HG02623 (cell line): Measurements from ENCODE around the gene MICAL3.

Source experiments
- ATAC-seq: cut with Tn5 transposase; IDR thresholded peaks from one replicate; pipeline ENCODE4 v1.9.1; 2021; ENCODE audit warnings: moderate library complexity; ENCODE audit not compliant: unreplicated experiment

Gene MICAL3

DNA sequence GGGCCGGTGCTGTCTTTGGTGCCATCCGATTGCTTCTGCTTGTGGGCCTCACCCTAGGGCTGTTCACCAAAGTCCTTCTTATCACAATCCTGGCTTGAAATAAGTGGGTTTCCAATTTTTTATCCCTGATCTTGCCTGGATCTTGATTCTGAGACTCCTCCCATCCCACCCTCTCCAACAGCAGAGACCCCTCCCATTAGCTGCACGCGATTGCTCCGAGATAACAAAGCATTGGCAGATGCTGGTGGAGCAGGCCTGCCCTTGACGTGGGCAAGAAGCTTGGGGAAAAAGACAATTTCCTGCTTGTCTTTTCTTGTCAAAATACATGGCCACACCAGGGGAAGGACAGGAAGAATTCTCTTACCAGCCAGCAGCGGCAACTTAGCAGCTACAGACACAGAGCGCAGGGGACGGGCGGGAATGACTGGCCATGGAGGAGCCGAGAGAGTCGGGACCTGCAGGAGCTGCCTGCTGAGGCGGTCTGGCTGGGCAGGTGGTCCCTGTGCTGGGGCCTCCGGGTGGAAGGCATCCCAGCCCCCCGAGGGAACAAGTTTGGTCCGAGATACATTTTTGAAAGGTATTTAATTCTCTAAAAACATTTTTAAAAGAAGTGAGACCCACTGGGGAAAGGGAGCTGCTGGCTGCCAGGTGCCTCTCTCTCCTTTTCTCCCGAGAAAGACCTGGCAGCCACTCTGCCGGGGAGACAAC is 240.4 kb downstream of the MICAL3 start:
- no peak for ATAC-seq

GRCh38 chr22:17783312-17783711 is 241.0 kb downstream of the MICAL3 start:
- ATAC-seq = no peak

- no peak for ATAC-seq
Observed at GRCh38 chr22:17782621-17783020, 241.7 kb downstream of the MICAL3 start.

DNA sequence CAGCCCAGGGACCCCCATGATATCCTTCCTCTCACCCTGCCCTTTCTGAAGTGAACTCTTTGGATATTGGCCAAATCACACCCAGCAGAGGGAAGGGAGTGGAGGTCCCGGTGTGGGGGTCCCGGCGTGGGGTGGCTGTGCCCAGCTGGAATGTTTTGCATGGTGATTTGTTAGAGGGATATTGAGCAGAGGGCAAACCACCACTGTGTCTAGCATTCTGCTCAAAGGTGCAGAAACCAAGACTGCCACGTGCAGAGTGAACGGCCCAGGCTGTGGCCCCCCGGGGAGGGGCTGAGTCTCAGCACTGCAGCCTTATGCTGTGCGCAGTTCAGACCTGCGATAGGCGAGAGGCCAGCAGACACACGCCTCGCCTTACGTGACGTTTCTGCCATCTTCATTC is 242.2 kb downstream of the MICAL3 start:
- no peak for ATAC-seq

DNA sequence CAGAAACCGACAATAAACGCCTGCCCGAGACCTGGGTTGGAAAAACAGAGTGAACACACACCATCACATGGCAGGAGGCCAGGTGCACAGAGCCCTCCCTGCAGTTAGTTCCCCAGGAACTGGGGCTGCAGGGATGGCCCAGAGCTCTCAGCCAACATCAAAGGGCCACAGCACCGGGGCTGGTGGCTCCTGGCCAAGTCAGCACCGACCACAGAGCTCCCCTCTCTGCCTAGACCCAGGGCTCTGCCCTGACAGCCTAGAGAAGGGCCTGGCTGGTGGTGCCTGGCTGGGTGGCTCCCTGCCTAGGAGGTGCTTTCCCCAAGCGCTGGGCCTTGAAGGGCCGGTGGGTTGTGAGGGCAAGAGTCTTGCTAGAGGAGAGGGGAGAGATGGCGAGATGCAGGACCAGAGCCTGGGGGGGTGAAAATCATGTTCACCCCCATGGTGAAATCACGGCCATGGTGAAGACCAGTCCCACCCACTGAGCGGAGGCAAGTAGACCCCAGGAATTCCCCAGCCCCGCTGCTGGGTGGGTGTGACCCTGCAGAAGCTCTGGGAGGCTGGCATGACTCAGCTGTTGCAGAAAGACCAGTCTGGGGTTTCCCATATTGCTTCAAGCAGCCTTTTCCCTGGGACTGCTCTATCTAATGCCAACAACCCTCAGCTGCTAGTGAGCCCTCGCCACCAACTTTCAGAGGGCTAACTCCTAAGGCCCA is 242.9 kb downstream of the MICAL3 start:
- no peak for ATAC-seq

GRCh38 chr22:17780741-17781318 is 243.5 kb downstream of the MICAL3 start:
- no peak for ATAC-seq

DNA sequence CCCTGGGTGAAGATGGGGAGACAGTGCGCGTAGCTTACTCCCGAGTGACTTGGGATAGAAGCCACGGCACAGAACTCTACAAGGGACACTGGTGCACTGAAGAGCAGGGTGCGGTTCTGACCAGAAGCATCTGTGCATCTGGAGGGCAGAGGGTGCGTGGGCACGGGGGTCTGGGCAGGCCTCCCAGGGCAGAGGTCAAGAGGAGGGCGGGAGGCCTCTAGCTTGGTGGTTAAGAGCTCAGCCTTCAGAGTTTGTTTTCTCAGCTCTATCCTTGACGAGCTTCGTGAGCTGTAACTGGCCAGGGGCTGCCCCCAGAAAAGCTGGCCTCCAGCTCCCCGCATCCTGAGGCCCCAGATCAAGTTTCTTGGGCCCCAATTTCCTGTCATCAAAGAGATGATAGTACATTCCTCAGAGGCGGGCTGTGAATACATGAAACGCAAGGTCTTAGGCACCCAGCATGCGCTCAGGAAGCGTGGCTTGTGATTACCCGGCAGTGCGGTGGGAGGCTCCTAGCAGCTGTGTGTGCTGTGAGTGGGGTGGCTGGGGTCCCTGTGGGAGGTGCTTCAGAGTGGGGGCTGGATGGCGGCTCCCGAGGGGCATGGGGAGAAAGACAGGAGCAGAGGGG is 244.1 kb downstream of the MICAL3 start:
- ATAC-seq = no peak

- no peak for ATAC-seq
Observed at GRCh38 chr22:17779286-17780115, 244.9 kb downstream of the MICAL3 start.

GRCh38 chr22:17778412-17778976 is 245.9 kb downstream of the MICAL3 start:
- no peak for ATAC-seq

- ATAC-seq = no peak
Observed at GRCh38 chr22:17777717-17778044, 246.7 kb downstream of the MICAL3 start.

GRCh38 chr22:17777005-17777716 is 247.2 kb downstream of the MICAL3 start:
- no peak for ATAC-seq

DNA sequence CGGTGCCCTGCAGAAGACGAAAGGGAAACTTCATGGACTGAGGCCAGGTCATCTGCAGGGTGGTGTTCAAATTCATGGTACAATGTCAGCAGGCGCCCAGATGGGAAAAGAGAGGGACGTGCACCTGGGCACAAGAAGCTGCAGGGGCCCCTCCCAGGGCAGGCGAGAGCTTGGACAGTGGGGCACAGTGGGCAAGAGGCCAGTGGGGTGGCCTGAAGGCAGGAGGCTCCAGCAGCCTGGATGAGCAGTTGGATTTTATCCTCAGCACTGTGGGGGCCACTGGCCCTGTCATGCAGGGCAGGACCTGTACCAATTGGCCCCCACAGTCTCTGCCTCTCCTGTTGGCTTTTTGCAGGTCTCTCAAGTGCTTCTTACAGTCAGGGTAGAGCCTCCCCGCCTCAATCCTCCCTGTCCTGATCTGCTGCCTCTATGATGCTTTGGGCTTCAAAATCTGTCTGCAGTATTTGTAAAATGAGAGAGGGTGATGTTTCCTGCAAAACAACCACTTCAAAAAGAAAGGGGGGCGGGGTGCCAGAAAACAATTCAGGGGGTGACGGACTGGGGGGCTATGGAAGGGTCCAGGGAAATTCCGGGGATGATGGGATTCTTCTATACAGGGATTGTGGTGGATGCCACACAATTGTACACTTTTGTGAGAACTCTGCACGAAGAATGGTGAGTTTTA is 248.4 kb downstream of the MICAL3 start:
- ATAC-seq = no peak

- no peak for ATAC-seq
Observed at GRCh38 chr22:17774926-17775685, 249.3 kb downstream of the MICAL3 start.

GRCh38 chr22:17774206-17774925 is 250.0 kb downstream of the MICAL3 start, which contains the start of gene BID:
BID (minus strand) TSS chr22:17774469; CDS start chr22:17750116, 24,353 bp downstream.
- ATAC-seq = peak; percentile 34

GRCh38 chr22:17773606-17774205 is 250.7 kb downstream of the MICAL3 start:
- peak; percentile 29 for ATAC-seq

DNA sequence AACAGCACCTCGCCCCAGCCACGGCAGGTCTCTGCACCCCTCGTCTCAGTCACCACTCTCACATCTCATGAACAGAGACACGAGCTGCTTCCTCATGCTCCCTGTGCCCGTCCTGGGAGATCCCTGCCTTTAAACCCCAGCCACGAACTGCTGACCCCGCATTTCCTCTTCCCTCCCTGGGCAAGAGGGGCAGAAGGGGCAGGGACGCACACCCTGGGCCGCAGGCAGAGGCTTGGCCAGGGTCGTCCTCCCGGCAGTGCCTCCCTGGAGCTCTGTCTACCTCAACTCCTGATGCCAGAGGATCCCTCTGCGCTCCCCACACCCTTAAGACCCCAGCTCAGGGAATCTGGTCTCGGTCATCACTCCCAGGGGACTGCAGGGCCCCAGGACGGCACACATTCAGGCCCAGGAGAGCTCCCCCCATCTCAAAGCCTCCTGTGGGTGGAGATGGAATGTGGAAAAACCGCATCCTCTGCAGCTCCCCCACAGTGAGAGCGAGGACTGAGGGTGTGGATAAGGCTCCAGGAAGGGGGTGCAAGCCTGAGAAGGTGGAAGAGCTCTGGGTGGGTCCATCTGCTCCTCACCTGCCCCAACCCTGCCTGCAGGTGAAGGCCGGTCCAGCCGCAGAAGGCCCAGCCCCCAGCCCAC is 251.3 kb downstream of the MICAL3 start:
- no peak for ATAC-seq
